Fibroblast of lung (primary cell): ENCODE measurements around the gene TNRC6C. TPM values are rescaled to one million over a fixed set of nuclear protein-coding genes. Genes with fewer than 3 reads are reported as not detected.
A peak's percentile ranks its signal among the peaks of the same experiment; 100 is the strongest.

Source experiments
- DNase-seq, 2 donors: peaks; one replicate each; pipeline versions ENCODE4 v3.0.0 to v3.0.0-alpha.2; 2010; ENCODE audit warnings: low read depth in 2 of 2
- H2AFZ ChIP-seq: 2 replicates; pipeline ENCODE4 v1.5.1; 2012; ENCODE audit warnings: low read length, control low read depth, inconsistent platforms
- H3K27ac ChIP-seq: 2 replicates; pipeline ENCODE4 v1.5.1; 2011; ENCODE audit warnings: low read length, control low read depth; ENCODE audit not compliant: insufficient read depth
- H3K27me3 ChIP-seq: 2 replicates; pipeline ENCODE4 v1.5.1; 2011; ENCODE audit warnings: mild to moderate bottlenecking, low read length; ENCODE audit not compliant: control insufficient read depth, insufficient read depth
- H3K36me3 ChIP-seq: 2 replicates; pipeline ENCODE4 v1.5.1; 2011; ENCODE audit warnings: low read length; ENCODE audit not compliant: control insufficient read depth, insufficient read depth
- H3K4me1 ChIP-seq: 2 replicates; pipeline ENCODE4 v1.5.1; 2011; ENCODE audit warnings: low read length; ENCODE audit not compliant: control insufficient read depth, insufficient read depth; ENCODE audit errors: extremely low read depth
- H3K4me2 ChIP-seq: 2 replicates; pipeline ENCODE4 v1.5.1; 2011; ENCODE audit warnings: low read length, control low read depth; ENCODE audit not compliant: insufficient read depth; ENCODE audit errors: extremely low read depth
- H3K4me3 ChIP-seq, 4 experiments: fragments of 200-600 bp in 1 of 4; sonication (generic) in 1 of 4; replicated peaks in 1 of 4; 2 replicates each; pipeline ENCODE4 v1.5.1; 2011 to 2016; ENCODE audit warnings: low read length in 4 of 4, low read depth in 3 of 4, mild to moderate bottlenecking in 3 of 4, control low read depth in 2 of 4, inconsistent platforms in 1 of 4, mixed read lengths in 1 of 4; ENCODE audit not compliant: insufficient read depth in 1 of 4; ENCODE audit errors: control extremely low read depth in 1 of 4
- H3K79me2 ChIP-seq: 2 replicates; pipeline ENCODE4 v1.5.1; 2012; ENCODE audit warnings: mild to moderate bottlenecking, low read length, inconsistent platforms; ENCODE audit not compliant: control insufficient read depth, insufficient read depth
- H3K9ac ChIP-seq: 2 replicates; pipeline ENCODE4 v1.5.1; 2011; ENCODE audit warnings: mild to moderate bottlenecking, low read length, control low read depth; ENCODE audit not compliant: insufficient read depth
- H3K9me3 ChIP-seq: 2 replicates; pipeline ENCODE4 v1.5.1; 2012; ENCODE audit warnings: low read depth, low read length; ENCODE audit not compliant: control insufficient read depth, insufficient read depth
- H4K20me1 ChIP-seq: 2 replicates; pipeline ENCODE4 v1.5.1; 2011; ENCODE audit warnings: low read length; ENCODE audit not compliant: control insufficient read depth, insufficient read depth; ENCODE audit errors: extremely low read depth
- EZH2 ChIP-seq: IDR thresholded peaks from 2 replicates; pipeline ENCODE4 v1.5.1; 2012; ENCODE audit warnings: low read length, control low read depth, mild to moderate bottlenecking; ENCODE audit errors: missing control alignments
- polyA plus RNA-seq, 2 donors: library from polyadenylated mRNA; depleted of rRNA in 1 of 2; stranded (reverse) in 1 of 2; unstranded in 1 of 2; fragments of >200 nt; gene quantifications; 2 replicates each; pipeline ENCODE4 v1.2.1, GENCODE V29; 2011 to 2012; ENCODE audit warnings: missing spikeins in 1 of 2
- total RNA-seq: library from RNA; depleted of rRNA; stranded (reverse); fragments of >200 nt; gene quantifications from 2 replicates; pipeline ENCODE4 v1.2.1, GENCODE V29; 2014
- TF ChIP-seq, protein P1 (sequence below), 2 donors: IDR thresholded peaks in 1 of 2; conservative IDR thresholded peaks in 1 of 2; 1 replicate in 1 of 2; 2 replicates in 1 of 2; pipeline ENCODE4 v1.5.1; 2011 to 2012; ENCODE audit warnings: low read length in 2 of 2, control low read depth in 1 of 2, inconsistent platforms in 1 of 2, low read depth in 1 of 2, mild to moderate bottlenecking in 1 of 2

Gene TNRC6C
- total and polyA plus RNA-seq, 2 donors (not counting 1 experiment from before 2014, with no cell fraction given), result 2.1 to 4.6 TPM

DNA sequence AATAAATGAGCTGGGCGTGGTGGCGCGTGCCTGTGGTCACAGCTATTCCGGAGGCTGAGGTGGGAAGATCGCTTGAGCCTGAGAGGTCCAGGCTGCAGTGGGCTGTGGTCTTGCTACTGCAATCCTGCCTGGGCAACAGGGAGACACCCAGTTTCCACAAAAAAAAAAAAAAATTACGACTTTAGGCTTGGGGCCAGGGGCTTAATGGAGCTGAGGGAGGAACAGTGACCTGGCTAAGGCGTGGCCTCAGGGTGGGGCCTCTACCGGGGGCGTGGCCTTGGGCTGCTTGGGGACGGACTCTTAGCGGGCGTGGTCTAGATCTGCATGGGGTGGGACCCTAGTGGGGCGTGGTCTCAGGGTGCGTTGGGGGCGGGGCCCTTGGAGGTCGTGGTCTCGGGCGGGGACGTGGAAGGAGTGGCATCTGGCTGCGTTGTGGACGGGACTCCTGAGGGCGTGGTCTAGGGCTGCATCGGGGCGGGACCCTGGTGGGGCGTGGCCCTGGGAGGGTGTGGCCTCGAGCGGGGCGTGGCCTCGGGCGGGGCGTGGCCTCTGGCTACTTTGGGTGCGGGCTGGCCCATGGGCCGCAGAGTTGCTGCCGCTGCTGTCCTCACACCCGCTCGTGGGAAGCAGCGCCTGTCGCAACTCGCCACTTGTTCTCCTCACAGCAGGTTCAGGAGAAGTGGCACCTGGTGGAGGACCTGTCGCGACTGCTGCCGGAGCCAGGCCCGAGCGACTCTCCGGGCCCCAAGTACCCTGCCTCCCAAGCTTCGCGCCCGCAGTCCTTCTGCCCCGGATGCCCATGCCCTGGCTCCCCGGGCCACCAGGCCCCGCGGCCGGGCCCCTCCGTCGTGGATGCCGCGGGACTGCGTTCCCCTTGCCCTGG lies 181.9 kb downstream of the TNRC6C start:
- peaks cover 22% of the 10 kb centered on the region for H3K4me1 ChIP-seq
- H2AFZ ChIP-seq, result no peak overlapping the region
- no peaks in the 10 kb centered on the region for H4K20me1 ChIP-seq
- no peaks in the 10 kb centered on the region for H3K79me2 ChIP-seq
- H3K4me2 ChIP-seq, result no peak overlapping the region
- TF ChIP-seq, protein P1, sequence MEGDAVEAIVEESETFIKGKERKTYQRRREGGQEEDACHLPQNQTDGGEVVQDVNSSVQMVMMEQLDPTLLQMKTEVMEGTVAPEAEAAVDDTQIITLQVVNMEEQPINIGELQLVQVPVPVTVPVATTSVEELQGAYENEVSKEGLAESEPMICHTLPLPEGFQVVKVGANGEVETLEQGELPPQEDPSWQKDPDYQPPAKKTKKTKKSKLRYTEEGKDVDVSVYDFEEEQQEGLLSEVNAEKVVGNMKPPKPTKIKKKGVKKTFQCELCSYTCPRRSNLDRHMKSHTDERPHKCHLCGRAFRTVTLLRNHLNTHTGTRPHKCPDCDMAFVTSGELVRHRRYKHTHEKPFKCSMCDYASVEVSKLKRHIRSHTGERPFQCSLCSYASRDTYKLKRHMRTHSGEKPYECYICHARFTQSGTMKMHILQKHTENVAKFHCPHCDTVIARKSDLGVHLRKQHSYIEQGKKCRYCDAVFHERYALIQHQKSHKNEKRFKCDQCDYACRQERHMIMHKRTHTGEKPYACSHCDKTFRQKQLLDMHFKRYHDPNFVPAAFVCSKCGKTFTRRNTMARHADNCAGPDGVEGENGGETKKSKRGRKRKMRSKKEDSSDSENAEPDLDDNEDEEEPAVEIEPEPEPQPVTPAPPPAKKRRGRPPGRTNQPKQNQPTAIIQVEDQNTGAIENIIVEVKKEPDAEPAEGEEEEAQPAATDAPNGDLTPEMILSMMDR (conservative IDR thresholded peaks at IDR 0.05 in 1 of 2, IDR thresholded peaks at IDR 0.05 in 1 of 2; ENCODE audit: low read depth in 1 of 2, low read length in 2 of 2), result no peak
- TF ChIP-seq EZH2, result no peak
- DNase-seq, result peak; percentile 67 to 77
- no peaks in the 10 kb centered on the region for H3K27me3 ChIP-seq
- H3K9me3 ChIP-seq, result no peaks in the 10 kb centered on the region
- no peak overlapping the region for H3K27ac ChIP-seq
- no peak overlapping the region for H3K9ac ChIP-seq
- H3K36me3 ChIP-seq, result no peaks in the 10 kb centered on the region
- no peak overlapping the region for H3K4me3 ChIP-seq

DNA sequence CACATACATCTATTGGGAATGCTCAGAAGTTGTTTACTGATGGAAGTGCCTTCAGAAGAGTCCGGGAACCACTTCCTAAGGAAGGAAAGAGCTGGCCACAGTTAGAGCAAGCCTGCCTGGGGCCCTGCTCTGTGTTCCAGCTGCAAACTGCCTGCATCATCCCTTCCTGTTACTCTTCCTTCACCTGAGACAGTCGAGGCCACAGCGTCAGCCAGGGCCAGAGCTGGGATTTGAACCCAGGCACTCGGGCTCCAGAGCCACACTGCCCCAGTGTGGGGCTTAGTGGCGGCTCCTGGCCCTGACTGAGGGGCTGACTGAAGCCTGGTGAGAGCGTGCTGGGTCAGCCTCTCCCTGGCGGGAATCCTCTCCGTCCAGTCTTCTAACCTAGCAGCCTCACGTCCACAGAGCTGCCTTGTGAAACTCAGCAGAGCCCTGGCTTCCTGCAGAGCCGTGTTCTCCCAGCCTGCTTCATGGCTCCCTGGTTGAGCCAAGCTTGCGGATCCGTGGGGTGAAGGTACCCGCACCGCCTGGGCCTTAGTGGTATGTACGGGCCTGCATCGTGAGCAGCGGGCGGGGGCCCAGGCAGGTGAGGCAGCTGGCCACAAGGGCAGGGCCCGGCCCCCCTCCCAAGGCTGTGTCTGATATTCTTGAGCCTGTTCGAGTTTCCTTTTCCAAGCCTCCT lies 183.1 kb downstream of the TNRC6C start:
- Histone ChIP-seq H3K27me3 (no peaks in the 10 kb centered on the region), H3K79me2 (no peaks in the 10 kb centered on the region), H3K4me2 (no peak overlapping the region), H3K9me3 (no peaks in the 10 kb centered on the region), H3K27ac (no peak overlapping the region), H2AFZ (no peak overlapping the region), H3K9ac (no peak overlapping the region), H3K4me3 (no peak overlapping the region), H4K20me1 (no peaks in the 10 kb centered on the region), H3K4me1 (peaks cover 24% of the 10 kb centered on the region), H3K36me3 (no peaks in the 10 kb centered on the region)
- DNase-seq, result no peak
- no peak for TF ChIP-seq EZH2

DNA sequence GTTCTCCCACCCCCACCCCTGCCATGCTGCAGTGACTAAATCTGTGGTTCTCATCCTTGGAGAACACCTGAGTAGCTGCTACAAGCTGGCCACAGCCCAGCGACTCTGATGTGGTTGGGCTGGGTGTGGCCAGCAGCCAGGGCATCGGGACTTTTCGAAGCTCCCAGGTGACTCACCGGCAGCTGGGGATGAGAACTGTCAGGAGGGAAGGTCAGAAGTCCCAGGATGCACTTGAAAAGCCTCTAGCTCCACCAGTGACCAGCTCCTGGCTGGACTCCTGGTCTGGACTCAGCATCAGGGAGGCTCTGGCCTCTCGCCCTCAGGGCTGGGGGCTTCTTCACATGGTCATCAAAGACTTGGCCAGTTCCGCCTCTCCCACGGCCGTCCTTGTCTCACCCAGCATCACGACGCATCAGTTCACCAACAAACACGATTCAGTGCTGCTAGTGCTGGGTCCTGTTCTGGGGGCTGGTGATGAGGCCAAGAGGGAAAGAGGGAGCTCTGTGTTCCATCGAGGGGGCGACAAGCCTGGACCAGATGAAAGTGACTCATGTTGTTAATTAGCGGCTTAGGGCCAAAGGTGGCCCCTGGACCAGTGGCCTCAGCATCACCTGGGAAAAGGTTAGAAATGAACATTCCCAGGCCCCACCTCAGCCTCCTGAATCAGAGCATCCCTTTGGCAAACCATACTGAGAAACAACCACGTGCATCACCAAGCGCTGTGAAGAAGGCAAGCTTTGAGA lies 183.8 kb downstream of the TNRC6C start:
- no peak overlapping the region for H3K27ac ChIP-seq
- no peak overlapping the region for H3K9ac ChIP-seq
- no peaks in the 10 kb centered on the region for H3K36me3 ChIP-seq
- H4K20me1 ChIP-seq, result no peaks in the 10 kb centered on the region
- H2AFZ ChIP-seq, result no peak overlapping the region
- DNase-seq, result peak; percentile 45 to 69
- TF ChIP-seq EZH2, result no peak
- TF ChIP-seq, protein P1 (conservative IDR thresholded peaks at IDR 0.05 in 1 of 2, IDR thresholded peaks at IDR 0.05 in 1 of 2; ENCODE audit: low read depth in 1 of 2, low read length in 2 of 2), result no peak
- H3K4me3 ChIP-seq, result no peak overlapping the region
- H3K27me3 ChIP-seq, result no peaks in the 10 kb centered on the region
- no peaks in the 10 kb centered on the region for H3K9me3 ChIP-seq
- H3K79me2 ChIP-seq, result no peaks in the 10 kb centered on the region
- peaks cover 24% of the 10 kb centered on the region for H3K4me1 ChIP-seq
- no peak overlapping the region for H3K4me2 ChIP-seq
